ENCODE data around the gene DLX5.
"Not testable (repeated sequence)": the region's sequence is repeated elsewhere in the genome, so short reads cannot be mapped to it uniquely, and the experiment has no call there.

Gene DLX5

GRCh38 chr7:97024209-97025129 is at the start of gene DLX5:
TSS of gene DLX5 (minus strand) at chr7:97024831. CDS start at chr7:97024623, 208 bp downstream.
- DNase-seq (ENCODE audit: low read depth, low spot score): peak; percentile 93

- DNase-seq (ENCODE audit: low read depth, low spot score): not testable (repeated sequence)
These were observed 47.4 kb upstream of the DLX5 start for GRCh38 chr7:97072025-97072424.

GRCh38 chr7:97064972-97065587 is 40.4 kb upstream of the DLX5 start:
- peak; percentile 47 for DNase-seq (ENCODE audit: low read depth, low spot score)

- no peak for DNase-seq (ENCODE audit: low read depth, low spot score)
These were observed 39.4 kb upstream of the DLX5 start for GRCh38 chr7:97064020-97064419.

GRCh38 chr7:97043281-97043680 is 18.6 kb upstream of the DLX5 start:
- DNase-seq (ENCODE audit: low read depth, low spot score): peak; percentile 8

- DNase-seq (ENCODE audit: low read depth, low spot score): no peak
These were observed 14.9 kb upstream of the DLX5 start for GRCh38 chr7:97039374-97040065.

GRCh38 chr7:97034213-97034852 is 9.7 kb upstream of the DLX5 start:
- DNase-seq (ENCODE audit: low read depth, low spot score): not testable (repeated sequence)

- peak; percentile 89 for DNase-seq (ENCODE audit: low read depth, low spot score)
These were observed 3.0 kb upstream of the DLX5 start for GRCh38 chr7:97027427-97028234.

- no peak for DNase-seq (ENCODE audit: low read depth, low spot score)
These were observed 2.2 kb upstream of the DLX5 start for GRCh38 chr7:97026715-97027426.

GRCh38 chr7:97025983-97026714 is 1.5 kb upstream of the DLX5 start:
- peak; percentile 74 for DNase-seq (ENCODE audit: low read depth, low spot score)

GRCh38 chr7:97025130-97025499 is 484 bp upstream of the DLX5 start:
- no peak for DNase-seq (ENCODE audit: low read depth, low spot score)

- DNase-seq (ENCODE audit: low read depth, low spot score): peak; percentile 48
These were observed 1.9 kb downstream of the DLX5 start for GRCh38 chr7:97022491-97023306.

GRCh38 chr7:97021747-97022490 is 2.7 kb downstream of the DLX5 start:
- DNase-seq (ENCODE audit: low read depth, low spot score): peak; percentile 73

GRCh38 chr7:97020996-97021746 is 3.5 kb downstream of the DLX5 start:
- DNase-seq (ENCODE audit: low read depth, low spot score): peak; percentile 56

- no peak for DNase-seq (ENCODE audit: low read depth, low spot score)
These were observed 4.0 kb downstream of the DLX5 start for GRCh38 chr7:97020601-97020995.

- peak; percentile 3 for DNase-seq (ENCODE audit: low read depth, low spot score)
These were observed 4.9 kb downstream of the DLX5 start for GRCh38 chr7:97019710-97020225.

Measured in ELF-1 (cell line).